HG02852 (cell line): ENCODE measurements around the gene KCNH5.

Experiments used
- ATAC-seq: cut with Tn5 transposase; IDR thresholded peaks from one replicate; pipeline ENCODE4 v1.9.1; 2021; ENCODE audit warnings: mild to moderate bottlenecking, moderate library complexity; ENCODE audit not compliant: unreplicated experiment

KCNH5 gene

GRCh38 chr14:62684376-62684775 lies 360.9 kb downstream of the KCNH5 start:
- no peak for ATAC-seq

GRCh38 chr14:62682208-62682607 lies 363.1 kb downstream of the KCNH5 start:
- ATAC-seq = no peak

GRCh38 chr14:62674563-62675237 lies 370.6 kb downstream of the KCNH5 start:
- no peak for ATAC-seq

- ATAC-seq = no peak
These were observed 372.1 kb downstream of the KCNH5 start for GRCh38 chr14:62673014-62673755.

GRCh38 chr14:62670526-62670925 lies 374.7 kb downstream of the KCNH5 start:
- no peak for ATAC-seq

GRCh38 chr14:62667421-62667914 lies 377.8 kb downstream of the KCNH5 start:
- ATAC-seq = no peak

GRCh38 chr14:62665286-62665685 lies 380.0 kb downstream of the KCNH5 start:
- ATAC-seq = no peak

- no peak for ATAC-seq
These were observed 381.8 kb downstream of the KCNH5 start for GRCh38 chr14:62663456-62663821.

- ATAC-seq = no peak
These were observed 382.3 kb downstream of the KCNH5 start for GRCh38 chr14:62662811-62663455.

GRCh38 chr14:62661818-62662217 lies 383.4 kb downstream of the KCNH5 start:
- no peak for ATAC-seq

- ATAC-seq = no peak
These were observed 386.6 kb downstream of the KCNH5 start for GRCh38 chr14:62658631-62659030.

GRCh38 chr14:62657376-62657775 lies 387.9 kb downstream of the KCNH5 start:
- ATAC-seq = no peak

GRCh38 chr14:62655166-62655565 lies 390.1 kb downstream of the KCNH5 start:
- no peak for ATAC-seq

- no peak for ATAC-seq
These were observed 390.6 kb downstream of the KCNH5 start for GRCh38 chr14:62654641-62655040.
